Measurements from ENCODE around the gene BBS9. TPM values are rescaled to one million over a fixed set of nuclear protein-coding genes. Genes with fewer than 3 reads are reported as not detected.

The BBS9 gene
- total and polyA plus RNA-seq, 4 donors: 2.3 to 9.5 (median 4.5) TPM

- WGBS: 97% methylated on average over 3 of the region's 3 CpGs
- H3K4me3 ChIP-seq (ENCODE audit: low read depth in 1 of 3, low read length in 3 of 3): no peak overlapping the region
- H3K9ac ChIP-seq (ENCODE audit: low read depth in 1 of 2, low read length in 2 of 2): no peak overlapping the region
- no peak for TF ChIP-seq MAX (IDR thresholded peaks at IDR 0.05)
- no peak for DNase-seq (ENCODE audit: low spot score)
- H3K27ac ChIP-seq (ENCODE audit: low read depth in 1 of 2, low read length in 2 of 2): no peak overlapping the region
- H3K4me1 ChIP-seq (ENCODE audit: control insufficient read depth in 4 of 4, insufficient read depth in 4 of 4, low read length in 3 of 4): no peaks in the 10 kb centered on the region
- no peaks in the 10 kb centered on the region for H3K27me3 ChIP-seq (ENCODE audit: control insufficient read depth in 4 of 4, insufficient read depth in 4 of 4, low read length in 3 of 4)
- H3K36me3 ChIP-seq (ENCODE audit: control insufficient read depth in 4 of 4, insufficient read depth in 3 of 4, low read depth in 1 of 4, low read length in 3 of 4): no peaks in the 10 kb centered on the region
- H3K9me3 ChIP-seq (ENCODE audit: control insufficient read depth in 4 of 4, low read length in 3 of 4): no peaks in the 10 kb centered on the region
Measured at GRCh38 chr7:33650828-33651227, 521.5 kb downstream of the BBS9 start.

GRCh38 chr7:33651998-33652515 lies 522.7 kb downstream of the BBS9 start:
- H3K4me1 ChIP-seq (ENCODE audit: control insufficient read depth in 4 of 4, insufficient read depth in 4 of 4, low read length in 3 of 4): no peaks in the 10 kb centered on the region
- DNase-seq (ENCODE audit: low spot score): no peak

More at GRCh38 chr7:33651998-33652515, 522.7 kb downstream of the BBS9 start:
- Histone ChIP-seq H3K4me3 (ENCODE audit: low read depth in 1 of 3, low read length in 3 of 3) (no peak overlapping the region), H3K9ac (ENCODE audit: low read depth in 1 of 2, low read length in 2 of 2) (no peak overlapping the region), H3K27me3 (ENCODE audit: control insufficient read depth in 4 of 4, insufficient read depth in 4 of 4, low read length in 3 of 4) (no peaks in the 10 kb centered on the region), H3K9me3 (ENCODE audit: control insufficient read depth in 4 of 4, low read length in 3 of 4) (no peaks in the 10 kb centered on the region), H3K36me3 (ENCODE audit: control insufficient read depth in 4 of 4, insufficient read depth in 3 of 4, low read depth in 1 of 4, low read length in 3 of 4) (no peaks in the 10 kb centered on the region), H3K27ac (ENCODE audit: low read depth in 1 of 2, low read length in 2 of 2) (no peak overlapping the region)
- WGBS: 76% methylated on average over 3 of the region's 3 CpGs
- no peak for TF ChIP-seq ATF3 (IDR thresholded peaks at IDR 0.05)
- TF ChIP-seq MAX (IDR thresholded peaks at IDR 0.05): no peak
- TF ChIP-seq EGR1 (IDR thresholded peaks at IDR 0.05; ENCODE audit: low read depth in 2 of 2): no peak
- TF ChIP-seq FOXA2 (IDR thresholded peaks at IDR 0.05): no peak
- TF ChIP-seq GABPA (IDR thresholded peaks at IDR 0.05 in 1 of 2, conservative IDR thresholded peaks at IDR 0.05 in 1 of 2): no peak
- no peak for TF ChIP-seq RAD21 (IDR thresholded peaks at IDR 0.05)
- TF ChIP-seq CTCF (IDR thresholded peaks at IDR 0.05; ENCODE audit: low read depth, low read length, missing input control): no peak
- no peak for TF ChIP-seq FOXA1 (IDR thresholded peaks at IDR 0.05)
- no peak for TF ChIP-seq ZBTB33 (IDR thresholded peaks at IDR 0.05)
- TF ChIP-seq JUND (IDR thresholded peaks at IDR 0.05): no peak
- no peak for TF ChIP-seq HNF4A (conservative IDR thresholded peaks at IDR 0.05)
- no peak for TF ChIP-seq REST (IDR thresholded peaks at IDR 0.05)
- no peak for TF ChIP-seq YY1 (IDR thresholded peaks at IDR 0.05)
- TF ChIP-seq RXRA (IDR thresholded peaks at IDR 0.05): no peak
- TF ChIP-seq NR2F2 (IDR thresholded peaks at IDR 0.05): no peak
- no peak for TF ChIP-seq SP1 (IDR thresholded peaks at IDR 0.05)
- TF ChIP-seq TAF1 (conservative IDR thresholded peaks at IDR 0.05): no peak
- TF ChIP-seq HNF4G (IDR thresholded peaks at IDR 0.05): no peak
